Loucy (cell line): ENCODE results near the gene KRTAP10-12.

Experiments used
- H2AFZ ChIP-seq: fragments of 200-600 bp; sonication (generic); 2 replicates; pipeline ENCODE4 v1.6.0; 2016; ENCODE audit warnings: antibody characterized with exemption, mild to moderate bottlenecking, low read length, moderate library complexity
- H3F3A ChIP-seq: fragments of 200-600 bp; 2 replicates; pipeline ENCODE4 v1.6.0; 2016; ENCODE audit warnings: antibody characterized with exemption, low read depth, mild to moderate bottlenecking
- H3K27me3 ChIP-seq: fragments of 200-600 bp; sonication (generic); 2 replicates; pipeline ENCODE4 v1.6.1; 2014; ENCODE audit warnings: low read length, mild to moderate bottlenecking; ENCODE audit not compliant: insufficient read depth, poor library complexity, severe bottlenecking
- H3K36me3 ChIP-seq: fragments of 200-600 bp; sonication (generic); 2 replicates; pipeline ENCODE4 v1.6.1; 2016; ENCODE audit warnings: low read length; ENCODE audit not compliant: insufficient read depth
- H3K4me1 ChIP-seq: fragments of 200-600 bp; sonication (generic); 2 replicates; pipeline ENCODE4 v1.5.1; 2014; ENCODE audit warnings: low read length, mild to moderate bottlenecking; ENCODE audit not compliant: insufficient read depth, poor library complexity, severe bottlenecking
- H3K4me2 ChIP-seq: fragments of 200-600 bp; sonication (generic); 2 replicates; pipeline ENCODE4 v1.6.0; 2014; ENCODE audit warnings: antibody characterized with exemption, low read length, low read depth, mild to moderate bottlenecking; ENCODE audit not compliant: poor library complexity, severe bottlenecking
- H3K4me3 ChIP-seq: fragments of 200-600 bp; sonication (generic); 2 replicates; pipeline ENCODE4 v1.5.1; 2014; ENCODE audit warnings: low read length, mild to moderate bottlenecking, mixed read lengths; ENCODE audit not compliant: poor library complexity, severe bottlenecking
- H3K79me2 ChIP-seq: fragments of 200-600 bp; sonication (generic); 2 replicates; pipeline ENCODE4 v1.6.1; 2014; ENCODE audit warnings: low read length; ENCODE audit not compliant: insufficient read depth
- H3K9ac ChIP-seq: fragments of 200-600 bp; sonication (generic); 2 replicates; pipeline ENCODE4 v1.6.0; 2014; ENCODE audit warnings: mild to moderate bottlenecking, low read depth, low read length, moderate library complexity; ENCODE audit not compliant: poor library complexity, severe bottlenecking
- H3K9me2 ChIP-seq: fragments of 200-600 bp; sonication (generic); replicated peaks from 2 replicates; pipeline ENCODE4 v1.6.1; 2016; ENCODE audit warnings: low read depth, low read length, mixed read lengths
- H3K9me3 ChIP-seq: fragments of 200-600 bp; sonication (generic); 2 replicates; pipeline ENCODE4 v1.6.1; 2014; ENCODE audit warnings: mild to moderate bottlenecking, antibody characterized with exemption, low read length, low read depth; ENCODE audit not compliant: insufficient read depth
- H4K20me1 ChIP-seq: fragments of 200-600 bp; sonication (generic); 2 replicates; pipeline ENCODE4 v1.6.0; 2014; ENCODE audit warnings: antibody characterized with exemption, low read length, mild to moderate bottlenecking; ENCODE audit not compliant: insufficient read depth, poor library complexity, severe bottlenecking
- CTCF ChIP-seq: fragments of 200-600 bp; sonication (generic); conservative IDR thresholded peaks from 2 replicates; pipeline ENCODE4 v1.5.1; 2014; ENCODE audit warnings: mild to moderate bottlenecking, antibody characterized with exemption, low read length
- EZH2phosphoT487 ChIP-seq: fragments of 200-600 bp; IDR thresholded peaks from 2 replicates; pipeline ENCODE4 v1.6.1; 2018; ENCODE audit warnings: antibody characterized with exemption, mild to moderate bottlenecking, moderate library complexity, borderline replicate concordance

The KRTAP10-12 gene

DNA sequence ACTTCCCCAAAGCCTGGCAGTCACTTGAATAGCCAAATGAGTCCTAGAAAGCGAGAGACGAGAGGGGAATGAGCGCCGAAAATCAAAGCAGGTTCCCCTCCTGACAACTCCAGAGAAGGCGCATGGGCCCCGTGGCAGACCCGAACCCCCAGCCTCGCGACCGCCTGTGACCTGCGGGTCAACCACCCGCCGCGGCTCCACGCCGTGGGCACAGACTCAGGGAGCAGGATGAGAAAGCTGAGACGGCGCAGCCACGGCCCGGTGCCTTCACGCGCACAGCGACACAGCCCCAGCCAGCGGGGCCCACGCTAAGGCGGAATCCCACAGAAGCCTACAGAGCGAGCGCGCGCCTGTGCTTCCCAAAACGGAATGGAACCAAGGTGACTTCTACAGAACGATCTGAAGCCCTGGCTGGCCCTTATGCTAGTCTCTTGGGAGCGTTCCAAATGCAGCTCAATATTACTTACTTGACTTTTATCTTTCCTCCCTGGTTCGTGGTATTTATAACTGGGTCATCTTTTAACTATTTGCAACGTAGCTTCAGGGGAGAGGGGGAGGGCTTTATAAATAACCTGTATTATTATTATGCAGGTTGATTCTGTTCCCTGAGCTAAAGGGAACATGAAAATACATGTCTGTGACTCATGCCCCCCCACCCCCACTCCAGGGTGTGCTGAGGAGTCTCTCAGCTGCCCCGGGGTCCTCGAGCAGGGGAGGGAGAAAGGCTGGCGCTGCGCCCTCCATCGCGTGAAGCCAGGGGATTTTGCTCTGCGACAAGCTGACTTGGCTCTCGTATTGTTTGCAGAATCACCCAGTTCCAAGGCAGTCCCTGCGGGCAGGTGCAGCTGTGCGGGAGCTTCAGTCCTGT lies 12.7 kb downstream of the KRTAP10-12 start:
- Histone ChIP-seq H3F3A (no peaks in the 10 kb centered on the region), H3K9me2 (no peaks in the 10 kb centered on the region), H3K9me3 (no peaks in the 10 kb centered on the region), H2AFZ (no peak overlapping the region), H3K4me1 (no peaks in the 10 kb centered on the region), H4K20me1 (no peaks in the 10 kb centered on the region), H3K4me2 (no peak overlapping the region), H3K9ac (no peak overlapping the region), H3K4me3 (no peak overlapping the region), H3K36me3 (no peaks in the 10 kb centered on the region), H3K27me3 (no peaks in the 10 kb centered on the region), H3K79me2 (no peaks in the 10 kb centered on the region)
- no peak for TF ChIP-seq EZH2phosphoT487

DNA sequence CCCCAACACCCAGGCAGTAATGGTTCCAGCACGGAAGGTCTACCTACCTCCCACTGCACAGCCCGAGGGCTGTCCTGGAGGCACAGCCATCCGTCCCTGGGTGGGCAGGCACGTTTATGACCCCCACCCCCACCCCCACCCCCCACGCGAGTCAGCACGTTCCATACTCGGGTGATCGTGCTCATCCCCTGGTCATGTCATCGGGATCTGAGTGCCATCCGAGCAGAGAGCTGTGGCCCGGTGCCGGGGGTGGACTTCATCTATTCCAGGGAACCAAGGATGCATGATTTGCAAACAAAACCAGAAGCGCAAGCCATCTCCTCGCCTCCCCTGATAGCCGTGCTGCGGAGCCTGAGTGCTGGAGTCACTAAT lies 13.3 kb downstream of the KRTAP10-12 start:
- TF ChIP-seq CTCF (no peak), EZH2phosphoT487 (no peak)
- no peaks in the 10 kb centered on the region for H3K27me3 ChIP-seq
- H3K9me2 ChIP-seq, result no peaks in the 10 kb centered on the region
- no peaks in the 10 kb centered on the region for H3K9me3 ChIP-seq
- H3K4me3 ChIP-seq, result no peak overlapping the region
- no peak overlapping the region for H2AFZ ChIP-seq
- no peaks in the 10 kb centered on the region for H4K20me1 ChIP-seq
- no peaks in the 10 kb centered on the region for H3K4me1 ChIP-seq
- H3K4me2 ChIP-seq, result no peak overlapping the region
- H3F3A ChIP-seq, result no peaks in the 10 kb centered on the region
- H3K9ac ChIP-seq, result no peak overlapping the region
- no peaks in the 10 kb centered on the region for H3K79me2 ChIP-seq
- no peaks in the 10 kb centered on the region for H3K36me3 ChIP-seq

DNA sequence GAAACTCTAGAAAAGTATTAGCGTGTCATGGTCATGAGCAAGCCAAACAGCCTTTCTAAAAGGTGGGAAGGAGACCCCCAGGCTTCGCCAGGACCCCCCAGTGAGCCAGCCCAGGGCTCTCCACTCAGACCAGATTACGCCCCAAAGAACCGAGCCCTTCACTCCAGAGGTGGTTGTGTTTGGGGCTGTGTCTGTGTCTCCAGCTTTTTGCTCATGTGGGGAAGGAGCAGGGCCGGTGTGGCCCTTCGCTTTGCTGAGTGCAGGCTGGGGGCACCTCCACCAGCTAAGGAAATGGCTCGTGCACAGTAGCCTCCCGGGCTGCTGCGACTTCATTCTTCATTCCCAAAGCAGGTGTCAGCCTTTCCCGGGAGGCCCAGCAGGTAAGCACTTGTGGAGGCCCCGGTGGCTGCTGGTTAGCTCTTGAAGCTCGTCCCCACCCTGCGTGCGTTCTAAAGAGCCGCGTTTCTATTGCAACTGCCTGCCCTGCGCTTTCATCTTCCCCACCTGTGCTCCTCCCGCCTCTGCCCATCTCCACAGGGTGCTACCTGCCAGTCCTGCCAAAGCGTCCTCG lies 13.9 kb downstream of the KRTAP10-12 start:
- Histone ChIP-seq H3K9me2 (no peaks in the 10 kb centered on the region), H3K4me2 (no peak overlapping the region), H3K79me2 (no peaks in the 10 kb centered on the region), H3K9ac (no peak overlapping the region), H3K36me3 (no peaks in the 10 kb centered on the region), H2AFZ (no peak overlapping the region), H3K9me3 (no peaks in the 10 kb centered on the region), H3F3A (no peaks in the 10 kb centered on the region), H3K4me3 (no peak overlapping the region), H3K4me1 (no peaks in the 10 kb centered on the region), H4K20me1 (no peaks in the 10 kb centered on the region), H3K27me3 (no peaks in the 10 kb centered on the region)
- no peak for TF ChIP-seq CTCF
- TF ChIP-seq EZH2phosphoT487, result no peak
